Measurements from ENCODE around the gene RAD9B. TPM values are rescaled to one million over a fixed set of nuclear protein-coding genes. Genes with fewer than 3 reads are reported as not detected.

The RAD9B gene
- total and polyA plus RNA-seq, 2 of the 13 experiments (the other 11 are each of a cell fraction or from before 2014, with no cell fraction given) = 0.05 to 0.38 TPM

DNA sequence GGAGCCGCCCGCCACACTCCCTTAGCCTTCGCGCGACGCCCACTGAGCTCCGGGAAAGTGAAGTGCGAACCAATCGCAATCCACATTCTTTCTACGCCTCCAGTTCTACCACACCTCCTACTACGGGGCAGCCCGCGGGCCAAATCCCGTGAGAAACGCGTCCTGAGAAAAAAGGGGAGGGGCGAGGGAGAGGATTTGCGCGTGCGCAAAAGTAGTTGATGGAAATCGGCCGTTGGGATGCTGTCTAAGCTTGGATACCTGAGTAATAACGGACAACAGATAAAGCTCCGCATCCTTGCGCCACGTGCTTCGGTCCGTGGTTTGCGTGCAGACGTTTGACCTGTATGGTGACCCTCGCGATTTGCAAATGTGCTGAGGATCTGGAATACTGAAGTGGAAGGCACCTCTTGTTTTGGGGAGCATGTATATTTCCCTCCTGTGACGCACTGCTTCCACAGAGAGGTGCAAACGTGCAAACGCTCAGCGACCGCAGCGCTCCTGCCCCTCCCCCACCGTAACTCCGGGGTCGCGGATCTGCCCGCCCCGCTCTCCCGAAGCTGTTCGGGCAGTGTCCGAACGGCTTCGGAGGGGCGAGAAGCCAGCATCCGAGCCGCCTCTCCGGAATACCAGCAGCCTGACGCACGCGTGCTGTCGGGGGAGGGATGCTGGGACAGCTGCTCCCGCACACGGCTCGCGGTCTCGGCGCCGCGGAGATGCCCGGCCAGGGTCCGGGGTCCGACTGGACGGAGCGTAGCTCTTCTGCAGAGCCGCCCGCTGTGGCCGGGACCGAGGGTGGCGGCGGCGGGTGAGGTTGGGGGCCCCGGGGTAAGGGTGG lies 33.7 kb upstream of the RAD9B start, which contains the start of the genes FAM216A and GPN3 (continued):
- no peak for TF ChIP-seq ZFP36 (IDR thresholded peaks at IDR 0.05; ENCODE audit: borderline replicate concordance, low read depth, low read length, partially characterized antibody)
- peak; percentile 59; the same call in 1 of the 2 replicates for TF ChIP-seq REXO4 (CRISPR knock-in tag; IDR thresholded peaks at IDR 0.05; ENCODE audit: borderline replicate concordance)
- TF ChIP-seq ARNTL (CRISPR knock-in tag; IDR thresholded peaks at IDR 0.05) = peak; percentile 70
- TF ChIP-seq, protein P1, sequence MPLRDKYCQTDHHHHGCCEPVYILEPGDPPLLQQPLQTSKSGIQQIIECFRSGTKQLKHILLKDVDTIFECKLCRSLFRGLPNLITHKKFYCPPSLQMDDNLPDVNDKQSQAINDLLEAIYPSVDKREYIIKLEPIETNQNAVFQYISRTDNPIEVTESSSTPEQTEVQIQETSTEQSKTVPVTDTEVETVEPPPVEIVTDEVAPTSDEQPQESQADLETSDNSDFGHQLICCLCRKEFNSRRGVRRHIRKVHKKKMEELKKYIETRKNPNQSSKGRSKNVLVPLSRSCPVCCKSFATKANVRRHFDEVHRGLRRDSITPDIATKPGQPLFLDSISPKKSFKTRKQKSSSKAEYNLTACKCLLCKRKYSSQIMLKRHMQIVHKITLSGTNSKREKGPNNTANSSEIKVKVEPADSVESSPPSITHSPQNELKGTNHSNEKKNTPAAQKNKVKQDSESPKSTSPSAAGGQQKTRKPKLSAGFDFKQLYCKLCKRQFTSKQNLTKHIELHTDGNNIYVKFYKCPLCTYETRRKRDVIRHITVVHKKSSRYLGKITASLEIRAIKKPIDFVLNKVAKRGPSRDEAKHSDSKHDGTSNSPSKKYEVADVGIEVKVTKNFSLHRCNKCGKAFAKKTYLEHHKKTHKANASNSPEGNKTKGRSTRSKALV (CRISPR knock-in tag; IDR thresholded peaks at IDR 0.05) = peak; percentile 87; the same call in 1 of the 2 replicates
- peak; percentile 56; the same call in 1 of the 2 replicates for TF ChIP-seq ZNF253 (CRISPR knock-in tag; IDR thresholded peaks at IDR 0.05; ENCODE audit: borderline replicate concordance)
- TF ChIP-seq, protein P2, sequence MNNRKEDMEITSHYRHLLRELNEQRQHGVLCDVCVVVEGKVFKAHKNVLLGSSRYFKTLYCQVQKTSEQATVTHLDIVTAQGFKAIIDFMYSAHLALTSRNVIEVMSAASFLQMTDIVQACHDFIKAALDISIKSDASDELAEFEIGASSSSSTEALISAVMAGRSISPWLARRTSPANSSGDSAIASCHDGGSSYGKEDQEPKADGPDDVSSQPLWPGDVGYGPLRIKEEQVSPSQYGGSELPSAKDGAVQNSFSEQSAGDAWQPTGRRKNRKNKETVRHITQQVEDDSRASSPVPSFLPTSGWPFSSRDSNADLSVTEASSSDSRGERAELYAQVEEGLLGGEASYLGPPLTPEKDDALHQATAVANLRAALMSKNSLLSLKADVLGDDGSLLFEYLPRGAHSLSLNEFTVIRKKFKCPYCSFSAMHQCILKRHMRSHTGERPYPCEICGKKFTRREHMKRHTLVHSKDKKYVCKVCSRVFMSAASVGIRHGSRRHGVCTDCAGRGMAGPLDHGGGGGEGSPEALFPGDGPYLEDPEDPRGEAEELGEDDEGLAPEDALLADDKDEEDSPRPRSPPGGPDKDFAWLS (CRISPR knock-in tag; IDR thresholded peaks at IDR 0.05; ENCODE audit: borderline replicate concordance) = peak; percentile 64; the same call in 1 of the 2 replicates
- TF ChIP-seq KAT8 (CRISPR knock-in tag; IDR thresholded peaks at IDR 0.05) = peak; percentile 89
- TF ChIP-seq, protein P3, sequence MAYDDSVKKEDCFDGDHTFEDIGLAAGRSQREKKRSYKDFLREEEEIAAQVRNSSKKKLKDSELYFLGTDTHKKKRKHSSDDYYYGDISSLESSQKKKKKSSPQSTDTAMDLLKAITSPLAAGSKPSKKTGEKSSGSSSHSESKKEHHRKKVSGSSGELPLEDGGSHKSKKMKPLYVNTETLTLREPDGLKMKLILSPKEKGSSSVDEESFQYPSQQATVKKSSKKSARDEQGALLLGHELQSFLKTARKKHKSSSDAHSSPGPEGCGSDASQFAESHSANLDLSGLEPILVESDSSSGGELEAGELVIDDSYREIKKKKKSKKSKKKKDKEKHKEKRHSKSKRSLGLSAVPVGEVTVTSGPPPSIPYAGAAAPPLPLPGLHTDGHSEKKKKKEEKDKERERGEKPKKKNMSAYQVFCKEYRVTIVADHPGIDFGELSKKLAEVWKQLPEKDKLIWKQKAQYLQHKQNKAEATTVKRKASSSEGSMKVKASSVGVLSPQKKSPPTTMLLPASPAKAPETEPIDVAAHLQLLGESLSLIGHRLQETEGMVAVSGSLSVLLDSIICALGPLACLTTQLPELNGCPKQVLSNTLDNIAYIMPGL (CRISPR knock-in tag; IDR thresholded peaks at IDR 0.05; ENCODE audit: borderline replicate concordance in 1 of 2, low read depth in 1 of 2) = no peak; a peak in 2 of 4 replicates
- no peak for TF ChIP-seq JDP2 (CRISPR knock-in tag; IDR thresholded peaks at IDR 0.05; ENCODE audit: borderline replicate concordance)
- TF ChIP-seq ZKSCAN1 (IDR thresholded peaks at IDR 0.05; ENCODE audit: low read length) = no peak
- TF ChIP-seq, protein P4, sequence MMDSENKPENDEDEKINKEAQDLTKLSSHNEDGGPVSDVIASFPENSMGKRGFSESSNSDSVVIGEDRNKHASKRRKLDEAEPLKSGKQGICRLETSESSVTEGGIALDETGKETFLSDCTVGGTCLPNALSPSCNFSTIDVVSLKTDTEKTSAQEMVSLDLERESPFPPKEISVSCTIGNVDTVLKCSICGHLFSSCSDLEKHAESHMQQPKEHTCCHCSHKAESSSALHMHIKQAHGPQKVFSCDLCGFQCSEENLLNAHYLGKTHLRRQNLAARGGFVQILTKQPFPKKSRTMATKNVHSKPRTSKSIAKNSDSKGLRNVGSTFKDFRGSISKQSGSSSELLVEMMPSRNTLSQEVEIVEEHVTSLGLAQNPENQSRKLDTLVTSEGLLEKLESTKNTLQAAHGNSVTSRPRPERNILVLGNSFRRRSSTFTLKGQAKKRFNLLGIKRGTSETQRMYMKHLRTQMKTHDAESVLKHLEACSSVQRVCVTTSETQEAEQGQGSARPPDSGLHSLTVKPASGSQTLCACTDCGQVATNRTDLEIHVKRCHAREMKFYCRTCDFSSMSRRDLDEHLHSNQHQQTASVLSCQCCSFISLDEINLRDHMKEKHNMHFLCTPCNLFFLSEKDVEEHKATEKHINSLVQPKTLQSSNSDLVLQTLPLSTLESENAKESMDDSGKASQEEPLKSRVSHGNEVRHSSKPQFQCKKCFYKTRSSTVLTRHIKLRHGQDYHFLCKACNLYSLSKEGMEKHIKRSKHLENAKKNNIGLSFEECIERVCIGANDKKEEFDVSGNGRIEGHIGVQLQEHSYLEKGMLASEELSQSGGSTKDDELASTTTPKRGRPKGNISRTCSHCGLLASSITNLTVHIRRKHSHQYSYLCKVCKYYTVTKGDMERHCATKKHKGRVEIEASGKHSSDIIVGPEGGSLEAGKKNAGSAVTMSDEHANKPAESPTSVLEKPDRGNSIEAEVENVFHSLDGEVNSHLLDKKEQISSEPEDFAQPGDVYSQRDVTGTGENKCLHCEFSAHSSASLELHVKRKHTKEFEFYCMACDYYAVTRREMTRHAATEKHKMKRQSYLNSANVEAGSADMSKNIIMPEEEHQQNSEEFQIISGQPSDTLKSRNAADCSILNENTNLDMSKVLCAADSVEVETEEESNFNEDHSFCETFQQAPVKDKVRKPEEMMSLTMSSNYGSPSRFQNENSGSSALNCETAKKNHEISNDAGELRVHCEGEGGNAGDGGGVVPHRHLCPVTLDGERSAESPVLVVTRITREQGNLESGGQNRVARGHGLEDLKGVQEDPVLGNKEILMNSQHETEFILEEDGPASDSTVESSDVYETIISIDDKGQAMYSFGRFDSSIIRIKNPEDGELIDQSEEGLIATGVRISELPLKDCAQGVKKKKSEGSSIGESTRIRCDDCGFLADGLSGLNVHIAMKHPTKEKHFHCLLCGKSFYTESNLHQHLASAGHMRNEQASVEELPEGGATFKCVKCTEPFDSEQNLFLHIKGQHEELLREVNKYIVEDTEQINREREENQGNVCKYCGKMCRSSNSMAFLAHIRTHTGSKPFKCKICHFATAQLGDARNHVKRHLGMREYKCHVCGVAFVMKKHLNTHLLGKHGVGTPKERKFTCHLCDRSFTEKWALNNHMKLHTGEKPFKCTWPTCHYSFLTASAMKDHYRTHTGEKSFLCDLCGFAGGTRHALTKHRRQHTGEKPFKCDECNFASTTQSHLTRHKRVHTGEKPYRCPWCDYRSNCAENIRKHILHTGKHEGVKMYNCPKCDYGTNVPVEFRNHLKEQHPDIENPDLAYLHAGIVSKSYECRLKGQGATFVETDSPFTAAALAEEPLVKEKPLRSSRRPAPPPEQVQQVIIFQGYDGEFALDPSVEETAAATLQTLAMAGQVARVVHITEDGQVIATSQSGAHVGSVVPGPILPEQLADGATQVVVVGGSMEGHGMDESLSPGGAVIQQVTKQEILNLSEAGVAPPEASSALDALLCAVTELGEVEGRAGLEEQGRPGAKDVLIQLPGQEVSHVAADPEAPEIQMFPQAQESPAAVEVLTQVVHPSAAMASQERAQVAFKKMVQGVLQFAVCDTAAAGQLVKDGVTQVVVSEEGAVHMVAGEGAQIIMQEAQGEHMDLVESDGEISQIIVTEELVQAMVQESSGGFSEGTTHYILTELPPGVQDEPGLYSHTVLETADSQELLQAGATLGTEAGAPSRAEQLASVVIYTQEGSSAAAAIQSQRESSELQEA (CRISPR knock-in tag; IDR thresholded peaks at IDR 0.05; ENCODE audit: not compliant biosample characterization) = no peak
- TF ChIP-seq NR2C2 (CRISPR knock-in tag; IDR thresholded peaks at IDR 0.05; ENCODE audit: borderline replicate concordance) = peak; percentile 61

All from HepG2 (cell line).